ENCODE data around the gene MPHOSPH6. TPM values are rescaled to one million over a fixed set of nuclear protein-coding genes. Genes with fewer than 3 reads are reported as not detected.

The MPHOSPH6 gene
- total RNA-seq, 1 donor from 2014 or later, result 37.1 TPM

- Histone ChIP-seq H3K4me3 (ENCODE audit: low read depth, low read length) (no peak overlapping the region), H3K27me3 (ENCODE audit: control insufficient read depth, insufficient read depth, low read length) (no peaks in the 10 kb centered on the region), H3K36me3 (ENCODE audit: control insufficient read depth, insufficient read depth, low read length) (no peaks in the 10 kb centered on the region)
- TF ChIP-seq, protein P1, sequence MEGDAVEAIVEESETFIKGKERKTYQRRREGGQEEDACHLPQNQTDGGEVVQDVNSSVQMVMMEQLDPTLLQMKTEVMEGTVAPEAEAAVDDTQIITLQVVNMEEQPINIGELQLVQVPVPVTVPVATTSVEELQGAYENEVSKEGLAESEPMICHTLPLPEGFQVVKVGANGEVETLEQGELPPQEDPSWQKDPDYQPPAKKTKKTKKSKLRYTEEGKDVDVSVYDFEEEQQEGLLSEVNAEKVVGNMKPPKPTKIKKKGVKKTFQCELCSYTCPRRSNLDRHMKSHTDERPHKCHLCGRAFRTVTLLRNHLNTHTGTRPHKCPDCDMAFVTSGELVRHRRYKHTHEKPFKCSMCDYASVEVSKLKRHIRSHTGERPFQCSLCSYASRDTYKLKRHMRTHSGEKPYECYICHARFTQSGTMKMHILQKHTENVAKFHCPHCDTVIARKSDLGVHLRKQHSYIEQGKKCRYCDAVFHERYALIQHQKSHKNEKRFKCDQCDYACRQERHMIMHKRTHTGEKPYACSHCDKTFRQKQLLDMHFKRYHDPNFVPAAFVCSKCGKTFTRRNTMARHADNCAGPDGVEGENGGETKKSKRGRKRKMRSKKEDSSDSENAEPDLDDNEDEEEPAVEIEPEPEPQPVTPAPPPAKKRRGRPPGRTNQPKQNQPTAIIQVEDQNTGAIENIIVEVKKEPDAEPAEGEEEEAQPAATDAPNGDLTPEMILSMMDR (IDR thresholded peaks at IDR 0.05; ENCODE audit: insufficient read depth, low read length, poor library complexity, severe bottlenecking), result no peak
- DNase-seq (ENCODE audit: low read depth), result no peak
Measured at GRCh38 chr16:82160226-82160625, 9.8 kb downstream of the MPHOSPH6 start.

- Histone ChIP-seq H3K36me3 (ENCODE audit: control insufficient read depth, insufficient read depth, low read length) (no peaks in the 10 kb centered on the region), H3K4me3 (ENCODE audit: low read depth, low read length) (no peak overlapping the region), H3K27me3 (ENCODE audit: control insufficient read depth, insufficient read depth, low read length) (no peaks in the 10 kb centered on the region)
- TF ChIP-seq, protein P1 (IDR thresholded peaks at IDR 0.05; ENCODE audit: insufficient read depth, low read length, poor library complexity, severe bottlenecking), result no peak
- DNase-seq (ENCODE audit: low read depth), result no peak
Measured at GRCh38 chr16:82157836-82158235, 12.2 kb downstream of the MPHOSPH6 start.

GRCh38 chr16:82157534-82157812 is 12.6 kb downstream of the MPHOSPH6 start:
- DNase-seq (ENCODE audit: low read depth), result no peak
- Histone ChIP-seq H3K4me3 (ENCODE audit: low read depth, low read length) (no peak overlapping the region), H3K36me3 (ENCODE audit: control insufficient read depth, insufficient read depth, low read length) (no peaks in the 10 kb centered on the region), H3K27me3 (ENCODE audit: control insufficient read depth, insufficient read depth, low read length) (no peaks in the 10 kb centered on the region)
- TF ChIP-seq, protein P1 (IDR thresholded peaks at IDR 0.05; ENCODE audit: insufficient read depth, low read length, poor library complexity, severe bottlenecking), result no peak

DNA sequence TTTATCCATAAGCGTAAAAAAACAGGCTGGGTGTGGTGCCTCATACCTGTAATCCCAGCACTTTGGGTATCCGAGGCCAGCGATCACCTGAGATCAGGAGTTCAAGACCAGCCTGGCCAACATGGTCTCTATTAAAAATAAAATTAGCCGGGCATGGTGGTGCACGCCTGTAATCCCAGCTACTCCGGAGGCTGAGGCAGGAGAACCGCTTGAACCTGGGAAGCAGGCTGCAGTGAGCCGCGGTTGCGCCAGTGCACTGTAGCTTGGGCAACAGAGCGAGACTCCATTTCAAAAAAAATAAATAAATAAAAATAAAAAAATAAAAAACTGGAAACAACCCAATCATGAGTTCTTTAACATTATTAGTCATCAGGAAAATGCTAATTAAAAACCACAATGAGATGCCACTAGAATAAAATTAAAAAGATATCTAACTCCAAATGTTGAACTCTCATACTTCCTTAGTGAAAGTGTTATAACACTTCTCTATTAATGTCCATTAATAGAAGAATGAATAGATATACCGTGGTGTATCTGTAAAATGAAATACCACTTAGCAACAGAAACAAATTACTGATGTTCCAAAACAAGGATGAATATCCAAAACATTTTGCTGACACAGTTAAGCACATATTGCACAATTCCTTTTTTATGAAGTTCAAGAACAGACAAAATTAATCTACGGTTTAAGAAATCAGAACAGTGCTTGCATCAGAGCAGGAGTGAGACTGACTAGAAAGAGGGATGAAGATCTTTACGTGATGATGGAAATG is 13.1 kb downstream of the MPHOSPH6 start:
- Histone ChIP-seq H3K4me3 (ENCODE audit: low read depth, low read length) (no peak overlapping the region), H3K36me3 (ENCODE audit: control insufficient read depth, insufficient read depth, low read length) (no peaks in the 10 kb centered on the region), H3K27me3 (ENCODE audit: control insufficient read depth, insufficient read depth, low read length) (no peaks in the 10 kb centered on the region)
- TF ChIP-seq, protein P1 (IDR thresholded peaks at IDR 0.05; ENCODE audit: insufficient read depth, low read length, poor library complexity, severe bottlenecking), result no peak
- no peak for DNase-seq (ENCODE audit: low read depth)

DNA sequence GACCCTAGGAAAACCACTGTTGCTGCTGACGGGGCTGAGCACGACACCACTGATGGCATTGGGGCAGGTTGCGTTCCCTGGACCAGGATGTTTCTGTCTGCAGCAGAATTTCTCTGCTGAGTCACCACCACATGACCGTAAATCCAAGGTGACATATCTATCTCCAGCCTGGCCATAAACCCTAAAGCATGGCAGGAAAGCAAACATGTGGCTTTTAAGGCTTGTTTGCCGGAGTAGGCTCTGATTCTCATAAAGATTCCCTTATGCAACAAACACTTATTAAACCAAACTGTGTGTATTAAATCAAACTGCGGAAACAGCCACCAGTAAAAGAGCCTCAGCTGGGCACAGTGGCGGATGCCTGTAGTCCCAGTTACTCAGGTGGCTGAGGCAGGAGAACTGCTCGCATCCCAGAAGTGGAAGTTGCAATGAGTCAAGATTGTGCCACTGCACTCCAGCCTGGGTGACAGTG is 17.3 kb downstream of the MPHOSPH6 start:
- TF ChIP-seq, protein P1 (IDR thresholded peaks at IDR 0.05; ENCODE audit: insufficient read depth, low read length, poor library complexity, severe bottlenecking), result no peak
- Histone ChIP-seq H3K36me3 (ENCODE audit: control insufficient read depth, insufficient read depth, low read length) (no peaks in the 10 kb centered on the region), H3K27me3 (ENCODE audit: control insufficient read depth, insufficient read depth, low read length) (no peaks in the 10 kb centered on the region), H3K4me3 (ENCODE audit: low read depth, low read length) (no peak overlapping the region)
- no peak for DNase-seq (ENCODE audit: low read depth)

DNA sequence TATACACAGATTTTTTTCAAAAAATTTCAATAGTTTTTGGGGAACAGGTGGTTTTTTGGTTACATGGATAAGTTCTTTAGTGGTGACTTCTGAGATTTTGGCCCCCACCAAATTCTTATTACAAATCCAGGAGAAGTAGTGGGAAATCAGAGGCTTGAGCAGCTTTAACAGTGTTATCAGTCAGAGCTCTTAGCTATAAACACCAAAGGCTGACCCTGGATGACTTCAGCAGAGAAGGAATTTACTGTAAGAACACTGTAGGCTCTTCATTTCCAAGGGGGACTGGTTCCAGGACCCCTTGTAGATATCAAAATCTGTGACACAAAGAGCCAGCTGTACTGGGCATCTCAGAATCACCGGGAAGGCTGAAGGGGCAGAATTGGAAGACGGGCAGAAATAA is 17.8 kb downstream of the MPHOSPH6 start:
- DNase-seq (ENCODE audit: low read depth), result no peak
- Histone ChIP-seq H3K36me3 (ENCODE audit: control insufficient read depth, insufficient read depth, low read length) (no peaks in the 10 kb centered on the region), H3K27me3 (ENCODE audit: control insufficient read depth, insufficient read depth, low read length) (no peaks in the 10 kb centered on the region), H3K4me3 (ENCODE audit: low read depth, low read length) (no peak overlapping the region)
- TF ChIP-seq, protein P1 (IDR thresholded peaks at IDR 0.05; ENCODE audit: insufficient read depth, low read length, poor library complexity, severe bottlenecking), result no peak

All from kidney epithelial cell (primary cell).